Stimulated activated CD8-positive, alpha-beta memory T cell treated with anti-CD3 and anti-CD28 coated beads, Interleukin-12 subunit alpha, Interleukin-12 subunit beta, amount 100 ng/mL, for 24 hours (primary cell): Measurements from ENCODE around the gene CSNK1G1.

Experiments
- DNase-seq: peaks from one replicate; pipeline ENCODE4 v3.0.0-alpha.2; 2020; ENCODE audit errors: extremely low read depth

Gene CSNK1G1

DNA sequence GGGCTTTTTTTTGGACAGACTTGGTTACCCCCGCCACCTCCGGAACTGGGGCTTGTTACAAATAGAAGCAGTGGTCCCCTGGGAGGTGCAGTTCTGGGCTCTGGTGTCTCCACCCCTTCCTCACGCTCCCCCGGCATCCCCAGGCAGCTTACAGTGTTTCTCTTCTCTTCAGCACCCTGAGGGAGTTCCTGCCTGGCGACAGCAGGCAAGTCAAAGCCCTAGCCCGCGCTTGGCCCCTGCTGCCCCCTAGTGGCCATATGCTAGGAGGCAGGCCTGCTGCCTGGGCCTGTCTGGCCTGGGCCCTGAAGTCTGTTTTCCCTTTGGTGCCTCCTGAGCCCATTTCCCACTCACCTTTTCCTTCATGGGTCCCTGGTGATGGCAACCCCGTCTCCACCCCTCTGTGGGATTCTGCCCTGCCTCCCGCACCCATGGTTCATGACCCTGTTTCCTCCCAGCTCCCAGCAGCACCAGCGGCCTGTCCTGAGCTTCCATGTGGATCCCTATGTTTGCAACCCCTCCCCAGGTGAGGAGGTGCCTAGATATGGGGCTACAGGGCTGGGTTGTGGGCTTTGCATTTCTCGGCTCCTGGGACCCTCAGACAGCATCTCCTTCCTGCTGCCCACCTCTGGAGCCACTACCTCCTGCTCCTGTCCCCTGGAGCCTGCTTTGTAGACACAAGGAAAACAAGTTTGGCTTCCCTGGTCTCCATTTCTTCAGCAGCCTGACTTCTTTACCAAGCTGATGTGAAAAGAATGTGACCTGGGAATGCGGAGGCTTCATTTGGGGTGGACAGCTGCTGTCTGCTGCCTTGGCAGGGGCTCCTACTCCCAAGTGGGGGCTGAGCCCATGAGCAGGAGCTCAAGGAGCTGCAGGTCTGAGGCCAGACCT, 202.2 kb downstream of the CSNK1G1 start:
- peak; percentile 71 for DNase-seq

- no peak for DNase-seq
These were observed 203.2 kb downstream of the CSNK1G1 start for GRCh38 chr15:64152507-64153387.

GRCh38 chr15:64151727-64152506, 204.1 kb downstream of the CSNK1G1 start, which contains the start of gene SNX22:
TSS of gene SNX22 (plus strand) at chr15:64151731. CDS start at chr15:64151776, 45 bp downstream.
- DNase-seq: no peak

DNA sequence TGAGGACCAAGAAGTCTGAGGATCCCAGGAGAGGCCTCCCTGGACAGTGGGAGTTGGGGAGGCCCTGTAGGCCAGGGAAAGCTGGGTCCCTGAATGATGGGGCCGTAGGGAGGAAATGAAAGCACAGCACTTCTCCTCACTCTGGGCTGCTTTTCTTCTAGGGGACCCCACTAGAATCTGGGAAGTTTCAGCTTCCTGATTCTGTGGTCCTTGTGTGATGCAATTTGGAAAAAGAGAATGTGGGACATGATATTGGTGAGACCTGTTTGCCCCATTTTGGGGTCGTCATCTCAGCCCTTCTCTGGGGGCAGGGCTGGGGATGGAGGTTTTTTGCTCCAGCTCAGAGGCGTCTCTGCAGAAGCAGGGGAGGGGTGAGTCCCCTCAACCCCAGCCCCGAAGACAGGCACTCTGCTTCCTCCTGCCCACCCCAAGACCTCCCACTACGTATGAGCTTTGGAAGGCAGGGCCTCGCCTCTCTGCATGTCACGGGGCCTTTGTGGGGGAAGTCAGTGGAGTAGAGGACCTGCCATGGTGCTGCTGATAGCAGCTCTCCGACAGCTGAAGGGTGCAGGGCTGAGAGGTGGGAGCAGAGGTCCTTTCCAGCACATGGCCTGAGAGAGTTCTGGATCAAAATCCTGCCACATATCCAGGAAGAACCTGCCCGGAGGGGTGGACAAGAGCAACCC, 205.9 kb downstream of the CSNK1G1 start:
- DNase-seq: no peak

GRCh38 chr15:64149424-64149823, 206.5 kb downstream of the CSNK1G1 start:
- no peak for DNase-seq

DNA sequence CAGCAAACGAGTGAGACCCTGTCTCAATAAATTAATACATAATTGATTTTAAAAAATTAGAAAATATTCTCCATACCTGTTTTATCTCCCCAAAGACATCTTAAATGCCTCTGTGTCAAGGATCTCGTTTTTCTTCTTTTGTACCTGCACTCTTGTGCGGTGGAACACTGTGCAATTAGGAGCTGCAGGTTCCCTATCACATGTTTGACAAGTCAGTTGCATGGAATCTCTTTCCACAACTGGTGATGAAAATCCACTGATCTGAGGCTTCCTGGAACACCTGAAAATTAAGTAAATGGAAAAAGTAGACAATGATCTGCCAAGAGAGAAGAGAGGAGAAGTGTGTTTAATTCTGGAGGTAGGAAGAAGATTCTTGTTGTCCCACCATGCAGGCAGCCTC, 207.4 kb downstream of the CSNK1G1 start:
- no peak for DNase-seq

- no peak for DNase-seq
These were observed 207.8 kb downstream of the CSNK1G1 start for GRCh38 chr15:64148168-64148567.

DNA sequence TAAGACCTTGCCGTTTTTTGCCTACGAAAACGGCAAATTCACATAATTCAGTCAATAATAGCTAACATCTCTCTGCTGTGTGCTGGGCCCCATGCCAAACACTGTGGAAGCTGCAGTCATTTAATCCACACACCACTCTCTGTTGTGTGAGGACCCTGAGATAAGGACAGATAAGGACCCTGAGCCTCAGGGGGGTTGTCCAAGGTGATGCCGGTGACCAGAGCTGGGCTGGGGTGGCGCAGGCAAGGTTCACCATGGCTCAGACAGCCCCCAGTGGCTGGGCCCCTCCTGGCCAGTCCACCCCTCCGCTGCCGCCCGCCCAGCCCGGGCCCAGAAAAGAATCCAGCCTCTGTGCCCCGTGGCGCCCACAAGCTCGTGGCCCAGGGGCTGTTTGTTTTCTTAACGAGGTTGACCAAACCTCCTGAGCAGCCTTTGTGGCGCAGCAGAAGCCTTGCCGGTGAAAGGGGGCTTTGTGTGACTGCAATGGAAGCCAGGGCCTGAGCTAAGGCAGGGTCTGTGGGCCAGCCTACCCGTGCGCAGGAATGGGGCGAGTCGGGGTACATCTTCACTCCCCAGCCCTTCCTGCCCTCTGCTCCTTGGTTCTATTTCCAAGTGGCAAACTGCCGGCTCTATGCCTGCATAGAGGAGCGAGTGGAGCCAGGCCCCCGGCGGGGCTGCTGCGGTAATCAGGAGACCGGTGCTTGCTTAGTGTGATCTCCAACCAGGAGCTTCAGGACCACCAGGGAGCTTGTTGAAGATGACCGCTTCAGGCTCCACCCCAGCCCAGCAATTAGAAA, 208.9 kb downstream of the CSNK1G1 start:
- DNase-seq: no peak

DNA sequence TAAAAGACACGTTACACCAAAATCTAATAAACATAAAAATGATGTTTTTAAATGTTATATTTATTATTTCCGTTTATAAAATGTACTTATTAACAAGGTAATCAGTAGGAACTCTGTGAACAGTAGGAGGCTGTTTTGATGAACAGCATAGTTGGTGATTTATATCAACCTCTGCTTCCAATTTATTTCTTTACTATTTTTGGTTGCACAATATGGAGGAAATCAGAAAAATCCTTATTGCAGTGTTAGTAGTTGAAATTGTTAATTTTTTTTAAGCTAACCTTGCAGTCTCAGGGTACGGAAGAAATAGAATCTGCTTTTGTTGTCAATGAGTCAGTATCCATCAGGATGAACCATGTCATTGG, 209.5 kb downstream of the CSNK1G1 start:
- no peak for DNase-seq

- no peak for DNase-seq
These were observed 209.9 kb downstream of the CSNK1G1 start for GRCh38 chr15:64146041-64146440.

DNA sequence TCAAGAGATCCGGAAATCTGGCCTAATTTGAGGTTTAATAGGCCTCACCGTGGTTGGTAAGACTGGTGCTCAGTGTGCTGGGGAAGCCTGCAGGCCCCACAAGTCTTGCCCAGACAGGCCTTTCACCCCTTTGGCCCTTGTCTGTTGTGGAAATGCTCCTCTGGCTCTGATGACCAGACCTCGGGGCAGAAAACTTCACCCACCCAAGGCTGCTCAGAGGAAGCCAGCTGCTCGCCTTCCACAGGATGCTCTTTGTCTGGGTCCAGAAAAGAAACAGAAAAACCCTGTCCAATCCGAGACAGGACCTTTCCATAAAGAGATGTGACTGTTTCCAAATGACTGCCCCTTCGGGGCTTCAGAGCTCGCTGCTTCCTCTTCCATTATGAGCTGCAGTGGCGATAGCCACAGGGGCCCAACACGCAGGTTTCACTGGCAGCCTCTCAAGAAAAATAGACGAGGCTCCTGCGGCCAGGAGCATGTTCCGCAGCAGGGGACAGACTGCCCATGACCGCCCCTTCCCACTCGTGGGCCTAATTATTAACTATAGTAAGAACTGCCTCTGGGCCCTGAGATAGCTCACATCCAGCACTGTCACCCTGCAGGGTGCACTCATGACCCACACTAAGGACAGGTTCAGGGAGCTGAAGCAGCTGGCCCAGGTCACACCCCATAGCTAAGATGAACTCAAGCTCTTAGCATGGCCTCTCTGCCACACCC, 211.2 kb downstream of the CSNK1G1 start:
- no peak for DNase-seq

DNA sequence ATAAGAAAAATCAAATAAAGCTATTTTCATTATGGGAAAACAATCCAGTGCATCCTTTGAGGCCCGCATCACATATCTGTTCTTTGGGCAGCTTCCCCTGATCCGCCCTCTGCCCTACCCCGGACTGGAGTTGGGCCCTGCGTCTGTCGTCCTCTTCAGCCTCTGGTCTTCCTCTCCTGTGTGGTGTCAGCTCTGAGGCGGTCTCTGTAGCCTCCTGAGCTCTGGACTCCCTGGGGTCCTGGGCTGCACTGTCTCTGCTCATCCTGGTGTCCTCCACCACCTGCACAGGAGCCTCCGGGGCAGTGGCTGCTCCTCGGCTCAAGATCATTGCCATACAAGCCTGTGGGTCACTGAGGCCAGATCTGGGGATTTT, 211.8 kb downstream of the CSNK1G1 start:
- no peak for DNase-seq

- no peak for DNase-seq
These were observed 212.7 kb downstream of the CSNK1G1 start for GRCh38 chr15:64143276-64143675.

- no peak for DNase-seq
These were observed 214.0 kb downstream of the CSNK1G1 start for GRCh38 chr15:64141798-64142512.

DNA sequence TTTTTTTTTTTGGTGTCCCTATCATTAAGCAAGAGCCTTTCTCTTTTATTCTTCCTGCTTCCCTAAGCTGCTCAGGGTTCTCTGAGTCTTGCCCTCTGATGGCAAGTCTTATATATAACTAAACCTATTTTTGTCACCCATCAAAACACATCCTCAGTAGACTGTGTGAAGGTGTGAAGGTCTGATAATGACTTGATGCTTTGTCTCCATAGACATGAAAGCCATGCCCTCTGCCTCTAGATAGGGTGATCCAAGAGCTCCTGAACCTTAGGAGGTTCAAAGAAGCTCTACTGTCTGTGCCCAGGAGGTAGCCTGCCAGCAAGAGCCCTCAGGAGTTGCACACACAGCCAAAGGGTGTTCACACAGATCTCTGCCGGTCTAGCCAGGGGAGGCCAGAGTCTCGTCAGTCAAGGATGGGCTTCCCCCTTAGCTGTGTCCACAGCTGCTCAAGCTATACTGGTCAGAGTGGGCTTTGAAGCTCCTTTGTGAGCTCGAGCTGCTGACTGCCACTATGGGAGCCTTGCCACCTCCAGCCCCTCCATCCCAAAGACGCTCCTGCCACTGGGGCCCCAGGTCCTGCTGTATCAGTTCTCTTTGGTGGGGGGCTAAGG, 217.5 kb downstream of the CSNK1G1 start:
- no peak for DNase-seq

GRCh38 chr15:64137226-64137833, 218.6 kb downstream of the CSNK1G1 start:
- DNase-seq: no peak

DNA sequence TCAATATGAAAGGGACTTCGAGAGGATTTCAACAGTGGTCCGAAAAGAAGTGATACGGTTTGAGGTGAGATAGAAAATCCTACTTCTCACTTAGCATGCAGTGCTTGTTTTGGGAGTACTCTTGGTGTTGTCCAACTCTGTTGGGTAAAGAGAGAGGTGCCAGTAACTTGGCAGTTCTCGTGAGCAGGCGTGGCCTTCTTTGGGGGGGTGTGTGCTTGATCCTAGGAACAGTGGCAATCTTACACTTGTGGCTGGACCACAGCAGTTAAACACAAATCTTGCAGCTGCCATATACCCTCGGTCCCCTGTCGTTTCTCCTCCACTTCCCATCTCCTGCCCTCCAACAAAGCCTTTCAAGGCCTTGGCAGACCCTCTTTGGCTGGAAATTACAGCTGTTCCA, 219.6 kb downstream of the CSNK1G1 start:
- DNase-seq: no peak

DNA sequence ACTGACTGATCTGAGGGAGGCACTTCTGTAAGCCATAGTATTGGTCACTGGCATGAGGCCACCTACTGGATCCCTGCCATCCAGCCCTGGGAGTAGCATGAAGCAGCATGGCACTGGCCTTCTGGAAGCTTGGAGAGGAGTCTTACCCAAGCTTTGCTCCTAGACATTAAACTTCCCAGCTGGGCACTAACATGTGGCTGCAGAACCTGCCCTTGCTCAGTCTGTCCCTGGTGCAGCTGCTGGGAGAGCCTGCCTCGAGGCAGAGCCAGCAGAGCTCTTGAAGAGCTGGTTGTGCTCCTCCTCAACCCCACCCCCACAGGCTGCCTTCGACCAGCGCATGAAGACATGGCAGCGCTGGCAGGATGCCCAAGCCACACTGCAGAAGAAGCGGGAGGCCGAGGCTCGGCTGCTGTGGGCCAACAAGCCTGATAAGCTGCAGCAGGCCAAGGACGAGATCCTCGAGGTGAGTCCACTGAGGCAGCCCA, 221.6 kb downstream of the CSNK1G1 start:
- no peak for DNase-seq
